ENCODE data around the gene VAPB. TPM values are rescaled to one million over a fixed set of nuclear protein-coding genes. Genes with fewer than 3 reads are reported as not detected.

Gene VAPB
- total RNA-seq, 4 donors from 2014 or later = 16.3 to 25.3 (median 21.0) TPM

DNA sequence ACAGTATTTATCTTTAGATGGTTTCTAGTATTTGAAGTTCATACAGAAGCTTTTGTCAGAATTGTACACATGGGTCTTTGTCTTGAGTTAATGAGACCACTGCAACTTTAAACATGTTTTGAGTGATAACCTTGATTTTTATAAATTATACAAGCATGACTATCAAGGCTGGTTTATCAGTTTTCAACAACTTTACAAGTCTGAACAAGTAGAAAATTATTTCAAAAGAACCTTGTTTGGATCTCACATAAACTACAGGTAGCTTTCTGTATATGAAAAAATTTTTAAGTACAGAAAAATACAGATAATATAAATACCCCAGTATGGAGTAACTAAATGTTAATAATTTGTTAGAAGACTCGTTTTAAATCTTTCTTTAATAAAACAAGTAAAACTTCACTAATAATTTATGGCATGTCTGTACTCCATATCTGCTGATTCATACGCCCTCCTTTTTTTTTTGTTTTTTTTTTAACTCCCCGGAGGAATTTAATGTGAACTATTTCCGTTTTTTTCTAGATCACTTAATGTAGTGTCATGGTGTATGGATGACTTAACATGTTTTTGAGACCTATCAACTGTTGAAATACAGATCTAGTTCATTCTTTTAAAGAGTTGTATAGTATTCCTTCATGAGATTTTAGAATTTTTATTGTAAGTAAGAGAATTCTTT lies 18.3 kb downstream of the VAPB start:
- TF ChIP-seq, protein P1, sequence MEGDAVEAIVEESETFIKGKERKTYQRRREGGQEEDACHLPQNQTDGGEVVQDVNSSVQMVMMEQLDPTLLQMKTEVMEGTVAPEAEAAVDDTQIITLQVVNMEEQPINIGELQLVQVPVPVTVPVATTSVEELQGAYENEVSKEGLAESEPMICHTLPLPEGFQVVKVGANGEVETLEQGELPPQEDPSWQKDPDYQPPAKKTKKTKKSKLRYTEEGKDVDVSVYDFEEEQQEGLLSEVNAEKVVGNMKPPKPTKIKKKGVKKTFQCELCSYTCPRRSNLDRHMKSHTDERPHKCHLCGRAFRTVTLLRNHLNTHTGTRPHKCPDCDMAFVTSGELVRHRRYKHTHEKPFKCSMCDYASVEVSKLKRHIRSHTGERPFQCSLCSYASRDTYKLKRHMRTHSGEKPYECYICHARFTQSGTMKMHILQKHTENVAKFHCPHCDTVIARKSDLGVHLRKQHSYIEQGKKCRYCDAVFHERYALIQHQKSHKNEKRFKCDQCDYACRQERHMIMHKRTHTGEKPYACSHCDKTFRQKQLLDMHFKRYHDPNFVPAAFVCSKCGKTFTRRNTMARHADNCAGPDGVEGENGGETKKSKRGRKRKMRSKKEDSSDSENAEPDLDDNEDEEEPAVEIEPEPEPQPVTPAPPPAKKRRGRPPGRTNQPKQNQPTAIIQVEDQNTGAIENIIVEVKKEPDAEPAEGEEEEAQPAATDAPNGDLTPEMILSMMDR (IDR thresholded peaks at IDR 0.05; ENCODE audit: low read depth) = no peak

DNA sequence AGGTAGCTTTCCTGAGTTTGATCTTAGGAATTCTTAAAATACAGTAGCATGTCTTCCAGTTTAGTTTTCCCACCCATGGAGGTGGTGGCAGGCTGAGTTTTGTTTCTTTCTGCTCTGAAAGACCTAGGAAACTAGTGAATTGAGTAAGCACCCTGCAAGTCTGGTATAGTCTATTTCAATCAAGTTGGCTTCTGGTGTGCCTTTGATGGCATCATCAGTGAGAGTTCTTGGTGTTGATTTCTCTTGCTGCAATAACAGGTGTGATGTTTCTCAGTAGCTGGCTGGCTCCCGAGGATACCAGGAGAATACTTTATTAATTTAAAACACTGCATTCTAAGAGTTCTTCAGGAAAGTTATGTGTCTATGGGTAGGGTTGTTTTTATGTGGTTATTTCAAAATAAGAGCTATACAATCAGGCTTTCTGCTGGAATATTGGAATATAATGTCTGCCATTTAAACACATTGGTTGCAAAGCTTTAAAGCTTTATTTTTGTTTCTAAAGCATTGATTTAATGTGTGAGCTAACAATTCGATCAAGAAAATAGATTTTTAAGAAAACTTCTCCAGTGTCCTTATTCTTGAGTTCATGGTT lies 19.0 kb downstream of the VAPB start:
- TF ChIP-seq, protein P1 (IDR thresholded peaks at IDR 0.05; ENCODE audit: low read depth) = no peak

DNA sequence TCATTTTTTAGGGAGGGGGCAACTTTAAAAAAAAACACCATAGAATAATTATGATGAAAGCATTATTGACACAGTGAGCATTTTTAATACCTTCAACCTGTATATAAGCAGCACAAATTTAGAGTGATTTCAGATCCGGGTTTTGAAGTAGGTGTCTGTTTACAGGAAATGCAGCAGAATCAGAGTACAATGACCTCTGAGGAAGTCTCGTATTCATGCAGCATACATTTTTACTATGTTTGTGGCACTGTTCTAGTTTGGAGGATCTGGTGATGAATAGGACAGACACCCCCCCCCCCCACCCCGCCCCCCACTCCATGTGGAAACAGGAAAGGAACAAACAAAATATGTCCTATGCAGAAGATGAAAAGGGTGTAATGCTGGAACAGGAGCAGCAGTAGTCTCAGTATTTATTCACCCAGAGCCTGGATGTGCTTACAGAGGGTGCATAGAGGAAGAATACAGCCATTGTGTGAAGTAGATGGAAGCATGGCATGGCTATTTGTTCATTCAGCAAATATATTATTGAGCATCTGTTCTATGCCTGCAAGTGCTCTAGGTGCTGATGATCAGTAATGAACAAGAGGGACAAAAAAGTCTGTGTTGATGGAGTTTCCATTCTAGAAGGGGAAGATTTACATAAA lies 19.7 kb downstream of the VAPB start:
- TF ChIP-seq, protein P1 (IDR thresholded peaks at IDR 0.05; ENCODE audit: low read depth) = no peak

DNA sequence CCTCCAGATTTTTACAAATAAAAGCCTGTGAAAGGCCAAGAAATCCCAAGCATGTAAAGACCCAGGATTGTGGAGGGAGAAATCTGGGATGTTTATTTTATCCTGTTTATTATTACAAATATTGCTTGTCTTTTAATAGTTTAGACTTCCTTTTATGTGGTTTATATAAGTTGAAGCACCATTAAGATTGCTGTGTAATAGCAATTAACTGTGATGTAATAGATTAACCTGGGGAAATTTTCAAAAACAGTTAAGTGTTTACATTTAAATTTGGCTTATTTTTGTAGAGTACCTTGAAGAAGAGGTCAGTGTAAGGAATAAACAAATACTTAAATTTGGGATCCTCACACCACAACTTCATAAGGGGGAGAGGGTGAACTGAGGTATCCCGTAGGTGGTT lies 27.0 kb downstream of the VAPB start:
- TF ChIP-seq, protein P1 (IDR thresholded peaks at IDR 0.05; ENCODE audit: low read depth) = no peak

DNA sequence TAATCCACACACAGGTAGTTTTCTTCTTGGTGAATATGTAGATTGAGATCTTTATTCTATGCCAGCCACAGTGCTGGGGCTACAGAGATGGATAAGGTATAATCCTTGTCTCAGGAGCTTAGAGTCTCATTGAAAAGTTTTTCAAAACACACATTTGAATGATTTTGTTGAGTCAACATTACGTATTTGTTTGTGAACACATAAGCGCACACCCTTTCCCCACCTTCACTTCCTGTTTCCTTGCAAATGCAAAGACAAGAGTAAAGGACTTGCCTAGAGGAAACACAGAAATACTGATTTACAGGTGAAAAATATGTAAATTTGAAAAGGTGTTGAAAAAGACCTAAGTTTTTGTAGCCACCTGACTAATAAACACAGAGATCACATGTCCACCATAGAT lies 27.8 kb downstream of the VAPB start:
- TF ChIP-seq, protein P1 (IDR thresholded peaks at IDR 0.05; ENCODE audit: low read depth) = no peak

DNA sequence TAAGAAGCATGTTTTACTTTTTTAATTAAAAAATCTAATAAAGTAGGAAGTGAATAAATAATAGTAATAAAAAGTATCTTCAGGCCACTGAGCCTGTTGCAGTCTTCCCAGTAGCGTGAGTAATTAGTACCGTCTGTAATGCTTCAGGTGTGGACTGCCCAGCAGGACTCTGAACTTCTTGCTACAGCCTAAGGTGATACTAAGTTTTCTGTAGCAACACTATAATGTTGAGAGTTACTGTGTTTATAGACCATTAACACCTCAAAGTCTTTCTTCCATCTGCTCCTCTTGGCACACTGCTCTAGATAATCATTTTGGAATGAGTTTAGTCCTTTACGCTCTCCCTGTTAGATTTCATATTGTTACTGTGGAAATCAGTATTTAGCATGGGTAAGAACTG lies 28.4 kb downstream of the VAPB start:
- TF ChIP-seq, protein P1 (IDR thresholded peaks at IDR 0.05; ENCODE audit: low read depth) = no peak

DNA sequence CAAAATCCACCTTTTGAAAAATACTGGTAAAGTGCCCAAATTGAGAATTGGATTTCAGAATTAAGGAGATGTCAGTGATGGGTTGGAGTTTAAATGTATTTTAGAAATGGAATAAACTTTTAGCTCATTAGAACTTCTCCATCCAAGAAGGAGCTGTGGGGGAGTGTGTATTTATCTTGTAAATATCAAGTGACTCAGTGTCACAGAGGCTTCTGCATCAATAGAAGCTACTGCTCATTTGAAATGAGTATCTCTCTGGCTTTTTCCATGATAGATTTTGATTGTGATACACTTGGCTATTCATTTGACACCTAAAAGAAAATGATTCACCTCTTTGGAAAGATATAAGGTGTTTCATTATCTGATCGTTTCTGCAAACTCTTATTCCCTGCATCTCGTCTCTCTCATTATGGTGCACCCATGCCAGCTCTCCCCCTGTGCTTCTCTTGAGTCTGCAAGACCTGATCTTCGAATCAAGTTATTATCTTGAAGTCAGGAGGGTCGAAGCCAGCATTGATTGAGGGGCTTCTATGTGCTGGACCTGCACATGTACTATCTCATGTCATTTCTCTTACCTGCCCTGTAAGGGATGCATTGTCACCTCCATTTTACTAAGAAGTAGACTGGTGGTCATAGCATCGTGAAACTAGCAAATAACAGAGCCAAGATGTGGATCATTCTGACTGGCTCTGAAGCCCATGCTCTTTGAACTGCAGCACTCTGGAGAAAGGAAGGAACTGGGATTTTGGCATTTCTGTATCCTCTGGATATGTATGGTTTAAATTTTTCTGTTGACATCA lies 30.1 kb downstream of the VAPB start:
- TF ChIP-seq, protein P1 (IDR thresholded peaks at IDR 0.05; ENCODE audit: low read depth) = no peak

Data from subcutaneous adipose tissue (tissue), 4 donors.